Testis (tissue), 2 donors: Measurements from ENCODE around the gene SMOC2.

Experiments used
- CTCF ChIP-seq, 3 experiments: fragments of 450-650 bp in 2 of 3; fragments of 200-600 bp in 1 of 3; sonication (generic) in 1 of 3; IDR thresholded peaks; one replicate each; pipeline ENCODE4 v1.5.1; 2016 to 2019; ENCODE audit warnings: antibody characterized with exemption in 3 of 3, mild to moderate bottlenecking in 2 of 3, moderate library complexity in 1 of 3
- POLR2A ChIP-seq: fragments of 450-650 bp; IDR thresholded peaks from one replicate; pipeline ENCODE4 v1.6.1; 2017; ENCODE audit warnings: antibody characterized with exemption, mild to moderate bottlenecking, moderate library complexity

GRCh38 chr6:168666170-168666569 lies 225.2 kb downstream of the SMOC2 start:
- no peak for TF ChIP-seq CTCF (IDR thresholded peaks at IDR 0.05)
- TF ChIP-seq POLR2A, result no peak
